Lung (tissue), 12 donors: ENCODE data around the gene ZACN. TPM values are rescaled to one million over a fixed set of nuclear protein-coding genes. Genes with fewer than 3 reads are reported as not detected.

Source experiments
- ATAC-seq: fragments of 200-7000 bp; cut with Tn5 transposase; one replicate; pipeline ENCODE4 v1.9.1; 2020; ENCODE audit warnings: moderate number of reproducible peaks; ENCODE audit not compliant: insufficient read depth, low FRiP score
- DNase-seq, 3 donors: peaks; one replicate each; pipeline ENCODE4 v3.0.0-alpha.2; 2013 to 2017
- H3K27ac ChIP-seq, 2 donors: one replicate each; pipeline ENCODE4 v1.5.1; 2013; ENCODE audit warnings: mild to moderate bottlenecking in 2 of 2, moderate library complexity in 2 of 2, control low read depth in 1 of 2, inconsistent platforms in 1 of 2, low read depth in 1 of 2, low read length in 1 of 2
- H3K27me3 ChIP-seq, 3 donors: one replicate each; pipeline ENCODE4 v1.5.1; 2013; ENCODE audit warnings: low read length in 2 of 3; ENCODE audit not compliant: control insufficient read depth in 3 of 3, insufficient read depth in 3 of 3
- H3K36me3 ChIP-seq, 4 donors: one replicate each; pipeline ENCODE4 v1.5.1; 2013; ENCODE audit warnings: low read length in 4 of 4, mild to moderate bottlenecking in 1 of 4, moderate library complexity in 1 of 4; ENCODE audit not compliant: control insufficient read depth in 4 of 4, insufficient read depth in 4 of 4
- H3K4me1 ChIP-seq, 5 donors: one replicate each; pipeline ENCODE4 v1.5.1; 2013; ENCODE audit warnings: low read length in 5 of 5, mild to moderate bottlenecking in 2 of 5, moderate library complexity in 1 of 5; ENCODE audit not compliant: control insufficient read depth in 5 of 5, insufficient read depth in 5 of 5
- H3K4me3 ChIP-seq: one replicate; pipeline ENCODE4 v1.5.1; 2013; ENCODE audit warnings: mild to moderate bottlenecking, control low read depth, moderate library complexity
- H3K9ac ChIP-seq, 2 donors: one replicate each; pipeline ENCODE4 v1.5.1; 2013; ENCODE audit warnings: low read length in 2 of 2, control low read depth in 1 of 2; ENCODE audit not compliant: insufficient read depth in 1 of 2
- H3K9me3 ChIP-seq, 4 donors: one replicate each; pipeline ENCODE4 v1.5.1; 2013; ENCODE audit warnings: low read length in 3 of 4, mild to moderate bottlenecking in 1 of 4, moderate library complexity in 1 of 4; ENCODE audit not compliant: control insufficient read depth in 4 of 4, insufficient read depth in 3 of 4
- WGBS, 2 donors: extraction: QIAGEN DNeasy Blood & Tissue Kit; methylation state at CpG; one replicate each; pipeline ENCODE4 v1.1.7; 2013; 5-methylcytosine and 5-hydroxymethylcytosine counted together
- polyA plus RNA-seq, 2 donors: library from polyadenylated mRNA; stranded (reverse); fragments of 200-250 nt; gene quantifications; one replicate each; pipeline ENCODE4 v1.2.1, GENCODE V29; 2013
- total RNA-seq, 2 donors: library from RNA; depleted of rRNA in 1 of 2; stranded (reverse); fragments of >200 nt in 1 of 2; gene quantifications; one replicate each; pipeline ENCODE4 v1.2.1, GENCODE V29; 2014 to 2021
- TF ChIP-seq, protein P1 (sequence below): IDR thresholded peaks from 2 replicates; pipeline ENCODE4 v1.5.1; 2012; ENCODE audit warnings: mild to moderate bottlenecking; ENCODE audit errors: control extremely low read depth, extremely low read depth
- donor health status: control.
- donor health status: control.
- donor health status: Bipolar disorder and iron deficiency.
- donor health status: healthy.
- donor health status: DM: yes; HTN: yes; CAD: no.

The ZACN gene
- total and polyA plus RNA-seq, 4 donors = 0.25 to 1.9 (median 1.4) TPM; not detected in 1

DNA sequence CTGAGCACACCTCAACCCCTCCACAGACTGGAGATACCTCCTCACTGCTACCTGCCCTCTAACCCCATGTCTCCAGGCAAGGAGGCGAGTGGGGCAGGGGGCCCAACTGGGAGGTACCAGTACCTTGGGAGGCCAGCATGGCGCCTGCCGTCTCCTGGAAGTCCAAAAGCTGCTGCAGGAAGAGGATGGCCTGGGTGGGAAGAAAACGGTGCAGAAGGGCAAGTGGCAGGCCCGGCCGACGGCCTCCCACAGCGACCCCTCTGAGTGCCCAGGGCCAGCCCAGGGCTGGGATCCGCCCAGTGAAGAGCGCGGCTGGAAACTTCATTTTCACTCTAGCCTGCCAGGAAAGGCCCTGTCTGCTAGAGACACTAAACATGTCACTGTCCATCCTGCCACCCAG is 8.5 kb downstream of the ZACN start:
- 88 to 93% methylated on average over 11 of the region's 11 CpGs for whole genome bisulfite sequencing, 2 donors
- Histone ChIP-seq H3K4me1 (peaks cover 0 to 11% (median 0%) of the 10 kb centered on the region in 5 donors), H3K27ac (no peak overlapping the region), H3K4me3 (no peak overlapping the region), H3K27me3 (no peaks in the 10 kb centered on the region), H3K9ac (no peak overlapping the region), H3K36me3 (peaks cover 8 to 88% (median 48%) of the 10 kb centered on the region in 4 donors), H3K9me3 (no peaks in the 10 kb centered on the region)
- ATAC-seq (no peak), DNase-seq (no peak)
- TF ChIP-seq, protein P1, sequence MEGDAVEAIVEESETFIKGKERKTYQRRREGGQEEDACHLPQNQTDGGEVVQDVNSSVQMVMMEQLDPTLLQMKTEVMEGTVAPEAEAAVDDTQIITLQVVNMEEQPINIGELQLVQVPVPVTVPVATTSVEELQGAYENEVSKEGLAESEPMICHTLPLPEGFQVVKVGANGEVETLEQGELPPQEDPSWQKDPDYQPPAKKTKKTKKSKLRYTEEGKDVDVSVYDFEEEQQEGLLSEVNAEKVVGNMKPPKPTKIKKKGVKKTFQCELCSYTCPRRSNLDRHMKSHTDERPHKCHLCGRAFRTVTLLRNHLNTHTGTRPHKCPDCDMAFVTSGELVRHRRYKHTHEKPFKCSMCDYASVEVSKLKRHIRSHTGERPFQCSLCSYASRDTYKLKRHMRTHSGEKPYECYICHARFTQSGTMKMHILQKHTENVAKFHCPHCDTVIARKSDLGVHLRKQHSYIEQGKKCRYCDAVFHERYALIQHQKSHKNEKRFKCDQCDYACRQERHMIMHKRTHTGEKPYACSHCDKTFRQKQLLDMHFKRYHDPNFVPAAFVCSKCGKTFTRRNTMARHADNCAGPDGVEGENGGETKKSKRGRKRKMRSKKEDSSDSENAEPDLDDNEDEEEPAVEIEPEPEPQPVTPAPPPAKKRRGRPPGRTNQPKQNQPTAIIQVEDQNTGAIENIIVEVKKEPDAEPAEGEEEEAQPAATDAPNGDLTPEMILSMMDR = no peak

DNA sequence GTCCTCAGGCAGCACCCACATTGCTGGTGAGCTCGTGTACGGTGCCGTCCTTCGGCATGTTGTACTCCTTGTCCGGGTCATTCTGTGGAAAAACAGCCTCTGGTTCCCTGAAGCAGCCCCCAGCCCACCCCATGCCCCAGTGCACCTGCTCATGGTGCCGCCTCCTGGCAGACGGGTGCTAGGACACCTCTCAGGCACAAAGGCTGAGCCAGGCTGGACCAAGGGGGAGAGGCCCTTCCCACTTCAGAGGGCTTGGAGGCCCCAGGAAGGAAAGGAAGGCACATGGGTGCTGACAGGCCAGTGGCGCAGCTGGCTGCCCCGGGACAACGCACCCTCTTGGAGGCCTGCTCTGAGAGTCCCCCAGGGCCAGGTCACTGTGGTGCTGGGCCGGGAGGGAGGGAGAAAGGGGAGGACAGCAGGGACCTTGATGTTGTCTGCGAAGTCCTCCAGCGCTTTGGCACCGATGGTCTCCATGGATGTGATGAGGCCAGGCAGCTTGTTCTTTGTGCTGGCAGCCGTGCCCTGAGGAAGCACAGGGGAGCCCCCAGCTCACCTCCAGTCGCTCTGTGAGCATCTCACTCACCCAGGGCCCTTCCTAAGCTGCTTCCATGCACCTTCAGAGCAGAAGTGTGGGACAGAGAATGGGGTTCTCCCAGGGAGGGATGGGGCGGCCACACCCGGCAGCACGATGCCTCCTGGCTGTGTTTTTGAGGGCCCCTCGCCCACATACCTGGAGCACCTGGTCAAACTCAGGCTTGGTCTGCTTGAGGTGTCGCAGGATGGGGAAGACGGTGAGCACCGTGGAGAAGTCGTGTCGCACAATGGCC is 9.3 kb downstream of the ZACN start:
- Histone ChIP-seq H3K27ac (no peak overlapping the region), H3K4me3 (no peak overlapping the region), H3K4me1 (peaks cover 0 to 6% (median 0%) of the 10 kb centered on the region in 5 donors), H3K9me3 (no peaks in the 10 kb centered on the region), H3K36me3 (peaks cover 8 to 88% (median 49%) of the 10 kb centered on the region in 4 donors), H3K9ac (no peak overlapping the region), H3K27me3 (no peaks in the 10 kb centered on the region)
- DNase-seq = no peak
- TF ChIP-seq, protein P1 = no peak
- WGBS, 2 donors = 88% methylated on average over 24 to 25 of the region's 25 CpGs
- ATAC-seq = no peak

DNA sequence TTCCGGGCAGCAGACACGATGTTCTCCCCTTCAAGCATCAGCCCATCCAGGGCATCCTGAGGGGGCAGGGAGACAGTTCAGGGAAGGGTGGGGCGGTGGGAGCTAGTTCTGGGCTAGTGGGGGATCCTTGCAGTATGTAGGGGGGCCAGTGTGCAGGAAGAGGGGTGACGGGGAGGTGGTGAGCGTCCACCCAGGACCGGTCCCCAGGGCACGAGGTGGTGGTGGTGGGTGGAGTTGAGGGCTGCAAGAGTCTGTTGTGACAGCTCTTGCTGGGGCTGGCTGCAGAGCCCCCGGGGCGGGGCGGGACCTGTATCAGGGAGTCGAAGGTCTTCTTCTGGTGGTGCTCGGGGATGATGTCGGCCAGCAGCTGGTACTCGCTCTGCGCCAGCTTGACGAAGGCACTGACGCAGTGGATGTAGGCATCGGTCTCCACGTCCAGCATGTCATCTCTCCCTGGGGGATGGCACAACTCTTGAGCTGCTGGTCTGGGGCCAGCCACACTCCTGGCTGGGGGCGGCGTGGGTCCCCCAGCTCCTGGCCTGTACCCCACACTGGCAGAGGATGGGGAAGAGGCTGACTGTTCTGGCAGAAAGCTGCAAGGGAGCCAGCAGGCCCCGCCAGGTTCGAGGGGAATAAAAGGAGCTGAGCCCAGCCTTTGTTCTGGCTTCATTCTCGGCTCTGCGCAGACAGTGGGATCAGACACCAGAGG is 10.0 kb downstream of the ZACN start:
- TF ChIP-seq, protein P1 = no peak
- no peak for DNase-seq
- Histone ChIP-seq H3K9me3 (no peaks in the 10 kb centered on the region), H3K27me3 (no peaks in the 10 kb centered on the region), H3K9ac (no peak overlapping the region), H3K27ac (no peak overlapping the region), H3K4me1 (no peaks in the 10 kb centered on the region), H3K4me3 (no peak overlapping the region), H3K36me3 (peaks cover 11 to 87% (median 54%) of the 10 kb centered on the region in 4 donors)
- ATAC-seq = no peak
- WGBS, 2 donors = 96 to 98% methylated on average over 25 of the region's 25 CpGs
